HG02852 (cell line): Measurements from ENCODE around the gene CNTNAP3.
"Not testable (repeated sequence)": the region's sequence is repeated elsewhere in the genome, so short reads cannot be mapped to it uniquely, and the experiment has no call there.

Experiments
- ATAC-seq: cut with Tn5 transposase; IDR thresholded peaks from one replicate; pipeline ENCODE4 v1.9.1; 2021; ENCODE audit warnings: mild to moderate bottlenecking, moderate library complexity; ENCODE audit not compliant: unreplicated experiment

Gene CNTNAP3

GRCh38 chr9:39073537-39073936 lies 214.4 kb downstream of the CNTNAP3 start:
- ATAC-seq = not testable (repeated sequence)

GRCh38 chr9:39067683-39068082 lies 220.3 kb downstream of the CNTNAP3 start:
- not testable (repeated sequence) for ATAC-seq

GRCh38 chr9:39062966-39063365 lies 225.0 kb downstream of the CNTNAP3 start:
- ATAC-seq = not testable (repeated sequence)

GRCh38 chr9:39054453-39054852 lies 233.5 kb downstream of the CNTNAP3 start:
- ATAC-seq = not testable (repeated sequence)

GRCh38 chr9:39046833-39047232 lies 241.1 kb downstream of the CNTNAP3 start:
- not testable (repeated sequence) for ATAC-seq

GRCh38 chr9:39042352-39042803 lies 245.6 kb downstream of the CNTNAP3 start:
- ATAC-seq = not testable (repeated sequence)

GRCh38 chr9:39041774-39042173 lies 246.2 kb downstream of the CNTNAP3 start:
- not testable (repeated sequence) for ATAC-seq

GRCh38 chr9:39039148-39039547 lies 248.8 kb downstream of the CNTNAP3 start:
- ATAC-seq = not testable (repeated sequence)

- not testable (repeated sequence) for ATAC-seq
These were observed 249.7 kb downstream of the CNTNAP3 start for GRCh38 chr9:39038221-39038620.

- ATAC-seq = not testable (repeated sequence)
These were observed 254.1 kb downstream of the CNTNAP3 start for GRCh38 chr9:39033849-39034248.

- not testable (repeated sequence) for ATAC-seq
These were observed 257.6 kb downstream of the CNTNAP3 start for GRCh38 chr9:39030204-39031019.

GRCh38 chr9:39028855-39029254 lies 259.1 kb downstream of the CNTNAP3 start:
- ATAC-seq = not testable (repeated sequence)

GRCh38 chr9:39028168-39028567 lies 259.8 kb downstream of the CNTNAP3 start:
- not testable (repeated sequence) for ATAC-seq

GRCh38 chr9:39025911-39026588 lies 261.9 kb downstream of the CNTNAP3 start:
- not testable (repeated sequence) for ATAC-seq
